Hematopoietic multipotent progenitor cell treated with erythropoietin and hydrocortisone succinate and interleukin-3 and kit ligand, for 17 days (in vitro differentiated cells): ENCODE results near the gene OR1K1.
"Not testable (repeated sequence)": the region's sequence is repeated elsewhere in the genome, so short reads cannot be mapped to it uniquely, and the experiment has no call there.

ENCODE experiments used
- DNase-seq: peaks from one replicate; pipeline ENCODE4 v3.0.0-alpha.2; 2015; ENCODE audit warnings: low spot score

OR1K1 gene, protein sequence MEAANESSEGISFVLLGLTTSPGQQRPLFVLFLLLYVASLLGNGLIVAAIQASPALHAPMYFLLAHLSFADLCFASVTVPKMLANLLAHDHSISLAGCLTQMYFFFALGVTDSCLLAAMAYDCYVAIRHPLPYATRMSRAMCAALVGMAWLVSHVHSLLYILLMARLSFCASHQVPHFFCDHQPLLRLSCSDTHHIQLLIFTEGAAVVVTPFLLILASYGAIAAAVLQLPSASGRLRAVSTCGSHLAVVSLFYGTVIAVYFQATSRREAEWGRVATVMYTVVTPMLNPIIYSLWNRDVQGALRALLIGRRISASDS

DNA sequence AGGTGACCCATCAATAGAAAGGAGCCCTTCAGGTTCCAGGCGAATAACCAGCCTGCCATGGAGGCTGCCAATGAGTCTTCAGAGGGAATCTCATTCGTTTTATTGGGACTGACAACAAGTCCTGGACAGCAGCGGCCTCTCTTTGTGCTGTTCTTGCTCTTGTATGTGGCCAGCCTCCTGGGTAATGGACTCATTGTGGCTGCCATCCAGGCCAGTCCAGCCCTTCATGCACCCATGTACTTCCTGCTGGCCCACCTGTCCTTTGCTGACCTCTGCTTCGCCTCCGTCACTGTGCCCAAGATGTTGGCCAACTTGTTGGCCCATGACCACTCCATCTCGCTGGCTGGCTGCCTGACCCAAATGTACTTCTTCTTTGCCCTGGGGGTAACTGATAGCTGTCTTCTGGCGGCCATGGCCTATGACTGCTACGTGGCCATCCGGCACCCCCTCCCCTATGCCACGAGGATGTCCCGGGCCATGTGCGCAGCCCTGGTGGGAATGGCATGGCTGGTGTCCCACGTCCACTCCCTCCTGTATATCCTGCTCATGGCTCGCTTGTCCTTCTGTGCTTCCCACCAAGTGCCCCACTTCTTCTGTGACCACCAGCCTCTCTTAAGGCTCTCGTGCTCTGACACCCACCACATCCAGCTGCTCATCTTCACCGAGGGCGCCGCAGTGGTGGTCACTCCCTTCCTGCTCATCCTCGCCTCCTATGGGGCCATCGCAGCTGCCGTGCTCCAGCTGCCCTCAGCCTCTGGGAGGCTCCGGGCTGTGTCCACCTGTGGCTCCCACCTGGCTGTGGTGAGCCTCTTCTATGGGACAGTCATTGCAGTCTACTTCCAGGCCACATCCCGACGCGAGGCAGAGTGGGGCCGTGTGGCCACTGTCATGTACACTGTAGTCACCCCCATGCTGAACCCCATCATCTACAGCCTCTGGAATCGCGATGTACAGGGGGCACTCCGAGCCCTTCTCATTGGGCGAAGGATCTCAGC, at the start of gene OR1K1:
Gene OR1K1 (plus strand): TSS at position 58 of the 995 bp plus-strand sequence. CDS start 0 bp downstream, at position 58.
- DNase-seq, result no peak

DNA sequence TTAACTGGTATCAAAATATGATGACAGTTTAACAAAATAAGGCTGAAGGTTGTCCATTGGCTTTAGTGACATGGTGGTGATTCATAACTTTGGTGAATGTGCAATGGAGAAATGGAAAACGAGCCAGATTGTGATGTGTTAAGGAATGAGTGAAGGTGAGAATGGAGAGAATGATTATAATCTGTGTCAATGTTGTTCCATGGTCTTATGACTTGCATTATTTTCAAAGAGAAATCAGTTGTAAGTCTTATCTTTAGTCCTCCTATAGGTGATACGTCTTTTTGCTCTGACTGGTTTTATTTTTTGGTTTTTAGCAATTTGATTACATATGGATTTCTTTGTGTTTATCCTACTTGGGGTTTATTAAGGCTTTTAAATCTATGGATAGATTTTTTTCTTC, 45.1 kb upstream of the OR1K1 start:
- no peak for DNase-seq

DNA sequence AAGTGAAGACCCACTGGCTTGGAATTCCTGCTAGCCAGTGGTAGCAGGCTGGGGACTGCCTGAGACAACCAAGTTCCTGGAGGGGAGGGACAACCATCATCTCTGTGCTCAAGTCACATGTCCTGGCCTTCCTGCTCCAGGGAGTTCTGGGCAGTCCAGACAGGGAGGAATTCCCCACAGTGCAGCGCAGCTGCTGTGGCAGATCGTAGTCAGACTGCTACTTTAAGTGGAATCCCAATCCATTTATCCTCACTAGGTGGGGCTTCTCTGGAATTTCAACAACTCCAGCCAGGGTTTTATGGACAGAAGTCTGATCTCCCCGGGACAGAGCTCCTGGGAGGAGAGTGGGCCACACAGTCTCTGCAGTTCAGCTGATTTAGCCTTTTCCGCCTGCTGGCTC, 32.1 kb upstream of the OR1K1 start:
- DNase-seq, result no peak

DNA sequence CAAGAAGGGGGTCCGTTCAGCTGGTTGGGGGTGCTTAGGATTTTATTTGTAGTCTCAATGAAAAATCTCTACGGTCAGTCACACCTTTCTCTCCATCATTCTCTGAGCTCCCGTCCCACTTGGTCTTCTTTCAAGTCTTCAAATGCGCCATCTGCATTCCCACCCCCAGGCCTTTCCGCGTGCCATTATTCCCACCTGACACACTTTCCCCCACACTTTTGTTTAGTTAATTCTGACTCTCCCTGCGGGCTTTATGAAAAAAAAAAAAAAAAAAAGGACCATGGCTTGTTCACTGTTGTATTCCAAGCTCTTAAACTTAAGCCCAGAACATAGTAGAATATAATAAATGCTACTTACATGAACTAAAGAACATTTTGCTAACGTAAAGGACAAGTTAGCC, 22.9 kb upstream of the OR1K1 start:
- DNase-seq, result no peak

DNA sequence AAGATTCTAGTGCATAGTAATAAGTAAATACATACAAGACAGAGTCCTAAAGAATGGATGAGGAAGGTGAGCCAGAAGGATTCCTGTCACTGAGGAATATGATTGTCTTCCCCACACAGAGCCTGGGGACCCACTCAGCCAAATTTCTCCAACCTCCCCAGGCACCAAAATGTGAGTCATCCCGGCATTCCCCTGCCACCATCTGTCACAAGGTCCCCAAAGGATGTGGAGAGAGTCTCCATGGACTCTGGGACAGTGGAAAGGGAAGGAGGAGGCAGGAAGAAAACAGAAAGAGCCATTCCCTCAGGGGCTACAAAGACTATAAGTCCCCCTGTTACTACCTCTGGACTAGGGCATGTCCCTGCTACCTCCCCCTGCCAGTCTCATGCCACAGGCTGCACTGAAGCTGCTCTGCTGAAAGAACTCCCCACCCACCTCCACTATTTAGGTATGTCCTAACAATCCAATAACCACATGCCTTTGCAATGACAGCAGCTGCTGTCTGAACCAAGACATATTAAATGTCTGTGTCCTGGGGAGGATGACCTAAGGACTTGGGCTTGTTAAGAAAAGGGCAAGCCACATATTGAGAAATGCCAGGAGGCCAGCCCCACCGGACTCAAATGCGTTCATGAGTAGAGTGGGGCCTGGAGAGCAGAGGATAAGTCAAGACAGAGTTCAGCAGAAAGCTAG, 21.8 kb upstream of the OR1K1 start:
- no peak for DNase-seq

DNA sequence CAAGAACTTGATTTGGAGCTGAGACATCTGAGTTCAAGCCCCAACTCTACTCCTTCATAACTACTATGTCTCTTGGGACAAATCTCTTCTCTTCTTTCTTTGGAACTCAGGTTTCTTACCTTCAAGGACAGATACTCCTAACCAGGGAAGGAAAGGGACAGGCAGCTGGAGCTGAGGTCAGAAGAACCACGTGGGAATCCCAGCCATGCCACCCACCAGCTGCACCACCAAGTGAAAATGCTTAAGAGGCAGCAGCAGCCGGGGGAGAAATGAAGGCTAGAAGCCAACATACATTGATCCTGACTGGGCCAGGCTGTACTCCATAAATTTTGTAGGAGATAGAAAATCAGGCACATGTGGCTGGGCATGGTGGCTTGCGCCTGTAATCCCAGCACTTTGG, 20.7 kb upstream of the OR1K1 start:
- DNase-seq, result no peak

DNA sequence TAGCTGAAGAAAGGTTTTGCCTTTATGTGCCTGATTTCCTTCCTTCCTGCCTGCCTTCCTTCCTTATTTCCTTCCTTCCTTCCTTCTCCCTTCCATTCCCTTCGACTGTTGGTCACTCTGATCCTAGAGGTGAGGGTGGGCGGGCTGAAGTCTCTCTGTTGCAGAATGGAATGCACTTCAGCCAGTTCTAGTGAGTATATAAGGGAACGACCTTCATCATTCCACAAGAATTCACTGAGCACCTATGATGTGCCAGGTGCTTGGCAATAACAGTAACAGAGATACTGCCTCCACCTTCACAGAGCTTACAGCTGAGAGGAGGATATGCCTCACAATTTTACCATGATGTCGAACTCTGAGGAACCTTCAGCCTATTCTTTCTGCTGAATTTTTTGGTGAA, 19.9 kb upstream of the OR1K1 start:
- no peak for DNase-seq

DNA sequence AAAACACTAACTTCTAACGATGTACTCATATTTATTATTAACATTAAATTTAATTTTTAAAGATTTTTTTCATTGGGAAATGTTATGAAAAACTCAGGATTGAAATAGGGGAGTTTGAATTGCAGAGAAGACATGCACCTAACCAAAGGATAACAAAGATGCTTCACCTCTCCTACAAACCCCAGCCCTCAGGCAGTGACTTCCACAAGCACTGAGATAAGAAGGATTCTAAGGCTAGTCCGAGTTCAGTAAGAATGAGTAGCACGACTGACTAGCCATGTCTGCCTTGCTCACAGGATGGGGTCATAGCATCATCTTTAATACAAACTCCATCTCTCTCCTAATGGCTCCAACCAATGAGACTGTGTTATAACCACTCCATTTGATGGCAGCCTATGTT, 18.3 kb upstream of the OR1K1 start:
- DNase-seq, result no peak

DNA sequence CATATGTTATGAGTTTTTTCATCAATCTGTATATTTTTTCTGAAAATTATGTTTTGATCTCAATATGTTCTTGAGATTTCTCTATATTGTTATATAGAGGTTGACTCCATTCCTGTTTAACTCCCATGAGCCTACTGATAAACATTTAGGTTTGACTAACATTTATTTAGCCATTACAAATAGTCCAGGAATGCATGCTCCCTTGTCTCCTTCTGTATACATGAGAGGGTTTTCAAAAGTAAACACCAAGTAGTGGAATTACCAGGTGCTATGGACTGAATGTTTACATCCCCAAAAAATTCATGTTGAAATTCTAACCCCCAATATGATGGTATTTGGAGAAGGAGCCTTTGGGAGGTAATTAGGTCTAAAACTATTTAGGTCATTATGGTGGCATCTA, 14.7 kb upstream of the OR1K1 start:
- no peak for DNase-seq

DNA sequence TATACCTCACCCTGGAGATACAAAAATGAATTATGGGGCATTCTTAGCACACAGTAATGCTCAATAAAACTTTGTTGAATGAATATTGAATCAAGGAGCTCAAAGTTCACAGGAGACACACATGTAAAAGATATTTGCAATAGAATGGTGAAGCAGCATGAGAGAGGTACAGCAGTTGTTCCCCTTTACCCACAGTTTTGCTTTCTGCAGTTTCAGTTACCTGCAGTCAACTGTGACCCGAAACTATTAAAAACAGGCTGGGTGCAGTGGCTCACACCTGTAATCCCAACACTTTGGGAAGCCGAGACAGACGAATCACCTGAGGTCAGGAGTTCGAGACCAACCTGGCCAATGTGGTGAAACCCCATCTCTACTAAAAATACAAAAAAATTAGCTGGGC, 13.6 kb upstream of the OR1K1 start:
- no peak for DNase-seq

DNA sequence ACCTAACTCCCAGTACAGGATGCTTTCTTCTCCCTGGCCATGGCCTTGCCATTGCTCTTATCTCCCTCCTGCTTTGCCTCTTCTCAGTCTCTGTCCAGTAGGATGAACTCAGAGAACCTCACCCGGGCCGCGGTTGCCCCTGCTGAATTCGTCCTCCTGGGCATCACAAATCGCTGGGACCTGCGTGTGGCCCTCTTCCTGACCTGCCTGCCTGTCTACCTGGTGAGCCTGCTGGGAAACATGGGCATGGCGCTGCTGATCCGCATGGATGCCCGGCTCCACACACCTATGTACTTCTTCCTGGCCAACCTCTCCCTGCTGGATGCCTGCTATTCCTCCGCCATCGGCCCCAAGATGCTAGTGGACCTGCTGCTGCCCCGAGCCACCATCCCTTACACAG, 11.1 kb upstream of the OR1K1 start, which contains the start of gene OR5C1:
Gene OR5C1 (plus strand): TSS at position 103 of the 400 bp plus-strand sequence. CDS start 0 bp downstream, at position 103.
- no peak for DNase-seq

DNA sequence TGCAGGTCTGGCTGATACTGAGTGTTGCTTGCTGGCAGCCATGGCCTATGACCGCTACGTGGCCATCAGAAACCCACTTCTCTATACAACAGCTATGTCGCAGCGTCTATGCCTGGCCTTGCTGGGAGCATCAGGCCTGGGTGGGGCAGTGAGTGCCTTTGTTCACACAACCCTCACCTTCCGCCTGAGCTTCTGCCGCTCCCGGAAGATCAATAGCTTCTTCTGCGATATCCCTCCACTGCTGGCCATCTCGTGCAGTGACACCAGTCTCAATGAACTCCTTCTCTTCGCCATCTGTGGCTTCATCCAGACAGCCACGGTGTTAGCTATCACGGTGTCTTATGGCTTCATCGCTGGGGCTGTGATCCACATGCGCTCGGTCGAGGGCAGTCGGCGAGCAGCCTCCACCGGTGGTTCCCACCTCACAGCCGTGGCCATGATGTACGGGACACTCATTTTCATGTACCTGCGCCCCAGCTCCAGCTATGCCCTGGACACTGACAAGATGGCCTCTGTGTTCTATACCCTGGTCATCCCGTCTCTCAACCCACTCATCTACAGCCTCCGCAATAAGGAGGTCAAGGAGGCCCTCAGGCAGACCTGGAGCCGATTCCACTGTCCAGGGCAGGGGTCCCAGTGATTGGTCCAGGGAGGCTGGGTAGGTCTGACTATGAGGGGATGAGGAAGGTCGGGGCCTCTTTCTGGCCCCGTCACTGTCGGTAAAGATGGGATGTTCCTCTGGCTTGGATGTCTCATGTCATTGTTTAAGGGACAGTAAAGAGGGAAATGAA, 10.5 kb upstream of the OR1K1 start:
- no peak for DNase-seq

DNA sequence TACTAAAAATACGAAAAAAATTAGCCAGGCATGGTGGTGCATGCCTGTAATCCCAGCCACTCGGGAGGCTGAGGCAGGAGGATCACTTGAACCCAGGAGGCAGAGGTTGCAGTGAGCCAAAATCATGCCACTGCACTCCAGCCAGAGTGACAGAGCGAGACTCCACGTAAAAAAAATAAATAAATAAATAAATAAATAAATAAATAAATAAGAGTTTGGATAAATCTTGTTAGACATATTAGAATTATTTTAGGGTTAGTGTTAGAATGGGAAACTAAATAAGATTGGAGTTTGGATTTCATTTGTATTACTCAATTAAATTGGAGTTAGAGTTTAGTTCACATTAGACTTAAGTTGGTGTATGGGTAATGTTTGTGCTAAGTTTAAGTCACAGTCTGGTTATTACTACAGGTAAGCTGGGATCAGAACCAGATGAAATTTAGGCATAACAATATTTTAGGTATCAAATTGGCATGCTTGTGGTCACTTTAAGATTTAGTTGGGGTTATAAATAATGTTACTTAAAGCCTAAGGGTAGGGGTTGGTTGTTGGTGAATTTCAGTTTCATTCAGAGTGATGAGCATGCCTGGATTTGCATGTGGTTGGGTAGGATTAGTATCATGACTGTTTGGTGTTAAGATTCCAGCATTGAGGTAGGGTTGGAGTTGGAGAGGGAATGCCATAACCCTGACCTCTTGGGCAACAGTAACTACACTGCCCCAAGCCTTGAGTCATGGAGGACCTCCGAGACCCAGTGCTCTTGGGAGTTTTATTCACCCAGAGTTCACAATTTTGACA, 7.9 kb upstream of the OR1K1 start:
- DNase-seq, result no peak

DNA sequence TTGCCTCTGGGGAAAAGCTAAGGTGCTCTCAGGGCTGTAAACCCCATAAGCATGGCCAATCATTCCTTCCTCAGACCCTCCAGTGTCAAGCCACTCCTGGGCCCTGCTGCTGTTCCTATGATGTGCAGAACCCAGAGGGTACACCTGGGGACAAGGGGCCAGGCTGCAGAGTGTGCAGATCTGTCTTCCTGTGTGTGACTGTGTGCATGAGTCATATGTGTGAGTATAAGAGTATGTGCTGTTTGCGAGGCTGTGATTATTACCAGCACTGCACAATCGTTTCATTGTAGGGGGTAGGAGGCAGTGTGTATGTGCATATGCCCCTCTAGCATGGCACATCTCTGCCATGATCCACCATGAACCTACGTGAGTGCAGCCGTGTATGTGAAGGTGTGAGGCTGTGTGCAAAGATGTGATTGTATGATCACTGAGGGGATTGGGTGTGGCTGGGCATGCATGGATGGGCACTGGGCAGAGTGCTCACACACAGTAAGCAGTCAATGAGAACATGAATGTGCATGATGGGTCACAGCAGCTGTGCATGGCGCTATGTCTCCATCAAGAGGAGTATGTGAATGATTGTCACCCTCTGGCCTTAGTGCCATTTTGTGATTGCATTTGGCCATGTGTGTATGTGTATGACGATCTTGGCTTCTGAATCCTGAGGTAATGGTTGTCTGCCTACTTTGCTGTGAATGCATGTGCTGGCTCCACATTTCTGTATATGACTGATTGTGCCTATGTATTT, 2.4 kb upstream of the OR1K1 start:
- no peak for DNase-seq

DNA sequence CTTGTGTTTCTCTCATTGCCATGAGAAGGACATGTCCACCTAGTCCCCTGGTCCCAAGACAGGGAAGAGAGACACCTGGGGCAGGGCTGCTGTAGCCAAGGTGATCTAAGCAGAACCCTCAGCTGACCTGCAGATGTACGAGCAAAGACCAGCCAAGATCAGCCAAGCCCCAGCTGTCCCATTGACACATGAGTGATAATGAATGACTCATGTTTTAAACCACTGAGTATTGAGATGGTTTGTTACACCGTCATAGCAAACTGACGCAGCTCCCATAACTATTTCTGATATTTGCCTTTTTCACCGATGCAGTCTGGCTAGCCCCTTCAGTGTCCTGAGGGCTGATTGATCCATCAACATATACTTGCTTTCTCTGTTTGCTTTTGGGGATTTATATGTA, 6.7 kb downstream of the OR1K1 start:
- DNase-seq, result no peak

DNA sequence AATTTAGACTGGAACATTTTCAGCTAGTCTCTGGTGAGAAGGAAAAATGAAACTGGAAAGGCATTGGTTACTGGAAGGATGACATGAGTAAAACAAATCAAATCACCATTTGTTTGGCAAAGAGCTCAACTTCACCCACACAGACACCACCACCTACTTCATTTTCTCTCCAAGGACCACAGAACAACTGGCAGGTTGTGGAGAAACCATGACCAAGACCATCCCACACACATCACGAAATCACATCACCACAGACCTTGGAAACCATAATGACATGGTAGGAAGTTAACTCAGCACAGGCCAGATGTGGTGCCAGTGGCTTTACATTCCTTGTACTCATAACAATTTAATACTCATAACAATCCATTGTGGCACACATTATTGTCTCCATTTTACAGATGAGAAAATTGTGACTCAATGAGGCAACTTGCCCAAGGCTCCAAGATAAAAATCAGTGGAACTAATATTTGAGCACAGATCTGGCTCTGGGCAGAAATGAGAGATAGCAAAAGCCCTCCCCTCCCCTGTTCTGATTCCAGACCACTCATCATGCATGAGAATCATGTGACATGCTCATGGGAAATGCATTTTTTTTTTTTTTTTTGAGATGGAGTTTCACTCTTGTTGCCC, 7.5 kb downstream of the OR1K1 start:
- DNase-seq, result no peak

DNA sequence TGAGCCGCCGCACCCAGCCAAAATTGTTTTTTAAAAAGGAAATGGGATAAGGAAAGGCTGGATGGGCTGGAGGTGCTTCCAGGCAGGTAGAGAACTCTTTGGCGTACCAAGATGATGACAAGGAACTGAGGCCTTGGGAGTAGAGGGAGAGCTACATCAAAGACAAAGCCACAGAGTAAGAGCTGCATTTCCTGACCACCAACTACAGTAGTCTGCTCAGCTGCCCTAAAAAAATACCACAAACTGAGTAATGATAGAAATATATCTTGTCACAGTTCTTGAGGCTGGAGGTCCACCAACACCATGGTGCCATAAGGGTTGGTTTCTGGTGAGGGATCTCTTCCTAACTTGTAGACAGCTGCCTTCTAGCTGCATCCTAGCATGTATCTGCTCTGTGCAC, 8.2 kb downstream of the OR1K1 start:
- no peak for DNase-seq

DNA sequence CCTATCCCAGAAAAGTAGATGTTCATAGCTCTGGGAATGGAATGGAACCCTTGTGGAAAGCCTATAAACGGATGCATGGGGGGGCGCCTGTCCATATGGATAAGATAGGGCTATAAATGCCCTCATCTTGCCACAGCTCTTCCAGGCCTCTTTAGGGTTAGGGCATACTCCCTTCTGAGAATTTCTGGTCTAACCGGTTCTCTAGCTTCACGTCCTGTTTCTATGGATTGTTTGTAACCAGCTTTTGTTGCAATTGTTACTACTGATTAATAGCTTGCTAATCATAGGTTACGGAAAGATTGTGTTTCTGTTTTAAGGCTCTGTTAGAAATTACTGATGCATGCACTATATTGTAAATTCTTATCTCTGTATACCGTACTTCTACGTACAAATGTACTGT, 9.3 kb downstream of the OR1K1 start:
- DNase-seq, result not testable (repeated sequence)

DNA sequence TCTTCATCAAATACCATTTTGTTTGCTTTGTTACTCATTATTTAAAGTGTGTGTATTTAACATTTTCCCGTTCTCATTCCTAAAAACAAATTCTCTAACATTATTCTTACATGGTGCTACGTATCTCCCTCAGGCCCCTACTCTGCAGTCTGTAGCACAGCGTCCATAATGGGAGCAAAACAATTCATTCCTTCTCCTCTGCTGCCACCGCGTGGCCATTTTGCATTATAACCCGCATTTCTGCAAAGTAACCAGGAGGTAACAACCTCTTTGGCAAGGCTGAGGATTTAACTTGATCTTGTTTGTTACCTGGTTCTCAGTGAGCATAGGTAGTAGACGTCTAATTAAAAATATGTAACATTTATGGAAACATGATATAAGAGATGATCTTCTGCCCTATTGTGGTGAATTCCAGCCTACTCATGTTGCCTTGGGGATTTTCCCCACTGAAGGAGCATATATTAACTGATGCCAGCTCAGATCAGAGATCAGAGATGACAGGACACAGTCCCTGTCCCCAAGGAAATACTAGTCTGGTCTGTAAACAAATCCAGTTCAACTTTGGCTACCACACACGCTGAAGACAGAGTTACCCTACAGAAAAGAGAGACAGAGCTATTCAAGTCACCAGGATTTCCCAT, 10.5 kb downstream of the OR1K1 start:
- peak; percentile 89 for DNase-seq
